ENCODE measurements around the gene ARIH2.
"Not testable (repeated sequence)": the region's sequence is repeated elsewhere in the genome, so short reads cannot be mapped to it uniquely, and the experiment has no call there.

ARIH2 gene

DNA sequence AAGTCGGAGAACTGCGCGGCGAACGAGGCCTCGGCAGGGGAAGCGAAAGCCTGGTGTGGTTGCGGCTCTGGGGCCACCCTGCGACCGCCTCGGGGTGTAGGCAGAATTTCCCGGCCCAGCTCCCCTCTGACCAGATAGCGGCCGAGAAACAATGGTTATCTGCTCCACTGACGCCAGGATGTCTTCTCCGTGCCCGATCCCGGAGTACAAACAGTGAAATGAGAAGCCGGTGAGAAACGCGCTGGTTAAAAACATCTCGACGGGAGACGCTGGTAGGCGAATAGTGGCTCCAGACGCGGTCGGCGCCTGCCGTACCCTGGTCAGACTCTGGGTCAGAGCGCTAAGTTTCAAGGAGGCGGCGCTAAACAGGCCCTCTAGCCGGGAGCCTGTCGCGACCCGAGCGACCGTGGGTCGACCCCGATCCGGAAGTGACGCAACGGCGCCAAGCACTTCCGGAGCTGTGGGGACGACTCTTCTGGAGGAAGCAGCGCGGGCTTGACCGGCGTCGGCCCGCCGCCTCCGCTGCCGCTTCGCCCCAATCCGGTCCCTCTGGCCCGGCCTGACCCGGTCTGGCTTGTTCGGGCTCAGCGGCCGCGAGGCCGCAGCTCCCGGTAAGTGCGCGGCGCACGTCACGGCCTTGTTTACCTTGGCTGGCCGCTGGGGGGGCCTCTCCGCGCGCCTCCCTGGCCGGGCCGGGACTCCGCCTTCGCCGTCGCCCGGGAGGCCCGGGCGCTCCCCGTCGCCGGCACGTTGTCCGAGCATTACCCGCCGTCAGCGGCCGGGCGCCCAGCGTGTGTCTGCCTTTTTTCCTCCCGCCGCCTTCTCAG, at the start of gene ARIH2:
ARIH2 (plus strand) TSS at position 455 of the 827 bp plus-strand sequence. CDS start 8,717 bp downstream, outside the sequence.
- peak; percentile 84 for DNase-seq

DNA sequence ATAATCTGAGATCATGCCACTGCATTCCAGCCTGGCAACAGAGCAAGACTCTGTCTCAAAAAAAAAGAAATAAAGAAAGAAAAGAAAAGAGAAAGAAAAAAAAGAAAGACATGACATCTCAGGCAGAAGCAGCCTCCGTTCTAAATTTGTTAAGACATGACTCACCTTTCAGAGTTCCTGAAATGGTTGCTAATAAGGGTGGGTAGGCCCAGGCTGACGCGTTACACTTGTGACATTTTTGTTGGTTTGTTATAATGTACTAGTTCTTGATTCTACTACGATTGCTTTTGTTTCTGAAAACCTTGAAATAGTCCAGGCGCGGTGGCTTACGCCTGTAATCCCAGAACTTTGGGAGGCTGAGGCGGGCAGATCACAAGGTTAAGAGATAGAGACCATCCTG, 41.0 kb upstream of the ARIH2 start:
- no peak for DNase-seq

DNA sequence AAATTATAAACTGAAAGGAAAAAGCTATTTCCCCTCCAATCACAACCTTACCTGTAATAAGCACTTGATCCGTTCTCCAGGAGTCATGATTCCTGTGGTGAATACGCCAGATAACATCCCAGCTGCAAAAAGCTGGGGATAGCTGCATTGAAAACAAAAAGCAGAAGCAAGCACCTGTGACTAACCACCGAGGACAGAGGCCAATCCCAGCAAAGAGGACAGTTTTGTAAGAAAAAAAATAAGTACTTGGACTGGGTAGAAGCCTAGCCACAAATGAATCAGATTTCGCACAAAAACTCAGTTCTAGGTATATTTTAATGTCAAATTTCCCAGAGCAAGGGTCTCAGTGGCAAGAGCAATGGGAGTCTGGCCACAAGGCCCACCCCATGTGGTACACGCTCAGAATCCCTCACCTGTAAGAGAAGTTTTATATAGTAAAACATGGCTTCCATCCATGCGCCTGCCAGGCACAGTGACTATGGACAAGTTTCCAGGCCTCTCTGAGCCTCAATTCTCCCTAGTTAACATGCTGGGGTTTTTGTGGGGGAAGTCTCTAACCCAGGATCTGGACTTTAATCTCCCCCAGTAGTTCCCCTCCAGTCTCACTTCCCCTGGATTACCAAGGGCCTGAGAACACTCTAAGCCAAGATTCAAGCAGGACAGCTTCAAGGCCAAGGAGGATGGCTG, 39.2 kb upstream of the ARIH2 start:
- DNase-seq, result no peak

DNA sequence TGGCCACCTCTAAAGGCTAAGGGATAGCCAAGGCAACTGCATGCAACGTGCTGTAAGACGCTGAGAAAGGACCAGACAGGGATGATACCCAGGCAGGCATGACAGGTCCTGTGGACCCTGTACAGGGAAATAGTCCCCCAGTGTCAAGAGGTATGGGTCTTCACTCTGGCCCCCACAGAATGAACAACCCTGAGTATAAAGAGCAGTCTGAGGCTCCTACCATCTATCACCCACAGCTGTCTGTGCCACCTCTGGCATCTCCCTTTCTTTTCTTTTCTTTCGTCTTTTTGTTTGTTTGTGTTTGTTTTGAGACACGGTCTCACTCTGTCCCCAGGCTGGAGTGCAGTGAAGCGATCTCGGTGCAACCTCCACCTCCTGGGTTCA, 38.7 kb upstream of the ARIH2 start:
- DNase-seq, result no peak

DNA sequence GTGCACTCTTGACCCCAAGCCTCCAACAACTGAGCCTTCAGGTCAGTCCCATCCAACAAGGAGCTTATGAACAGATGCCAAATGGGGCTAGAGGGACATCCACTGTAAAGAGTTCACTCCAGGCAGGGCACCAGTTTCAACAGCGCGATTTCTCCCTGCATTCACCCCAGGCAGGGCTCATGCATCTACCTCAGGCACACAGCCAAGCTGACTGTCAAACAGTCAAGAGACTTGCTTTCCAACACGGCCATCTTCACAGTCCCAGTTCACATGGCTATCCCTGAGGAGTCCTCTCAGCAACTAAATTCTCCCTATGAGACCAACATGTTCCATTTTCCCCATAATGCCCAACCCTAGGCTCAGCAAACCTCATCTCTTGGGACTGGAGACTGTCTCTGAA, 37.6 kb upstream of the ARIH2 start:
- no peak for DNase-seq

DNA sequence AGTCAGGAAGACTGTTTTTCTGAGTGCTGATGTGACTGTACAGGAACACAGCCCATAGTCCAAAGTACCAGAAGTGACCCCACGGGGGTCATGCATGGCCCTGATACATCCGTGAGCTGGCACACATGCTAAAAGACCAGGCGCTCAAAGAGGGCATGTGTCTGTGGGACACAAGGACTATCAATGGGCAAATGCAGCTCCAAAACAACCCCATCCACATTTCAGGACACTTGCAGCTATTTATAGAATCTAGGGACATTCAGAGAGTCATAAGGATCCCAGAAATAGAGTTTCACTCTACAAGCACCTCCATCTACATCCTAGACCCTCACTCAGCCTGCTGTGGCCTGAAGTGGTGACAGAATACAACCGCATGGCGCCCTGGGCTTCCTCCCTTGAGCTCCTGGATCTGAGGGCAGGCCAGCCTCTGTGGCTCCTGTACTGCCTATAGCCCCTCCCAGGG, 37.0 kb upstream of the ARIH2 start:
- DNase-seq, result no peak

DNA sequence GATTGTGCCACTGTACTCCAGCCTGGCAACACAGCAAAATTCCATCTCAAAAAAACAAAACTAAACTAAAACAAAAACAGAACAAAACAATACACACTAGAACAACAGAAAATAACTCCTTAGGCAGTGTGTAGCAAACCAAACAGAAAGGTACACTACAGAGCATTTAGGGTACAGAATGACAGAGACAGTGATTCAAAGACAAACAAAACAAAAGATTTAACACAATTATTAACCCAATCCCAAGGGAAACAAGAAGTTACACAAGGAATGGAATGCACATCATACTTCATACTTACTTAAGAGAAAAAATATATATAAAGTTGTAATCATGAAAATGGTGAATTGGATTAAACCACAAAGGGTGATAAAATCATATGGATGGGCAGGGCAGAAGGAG, 32.9 kb upstream of the ARIH2 start:
- DNase-seq, result no peak

DNA sequence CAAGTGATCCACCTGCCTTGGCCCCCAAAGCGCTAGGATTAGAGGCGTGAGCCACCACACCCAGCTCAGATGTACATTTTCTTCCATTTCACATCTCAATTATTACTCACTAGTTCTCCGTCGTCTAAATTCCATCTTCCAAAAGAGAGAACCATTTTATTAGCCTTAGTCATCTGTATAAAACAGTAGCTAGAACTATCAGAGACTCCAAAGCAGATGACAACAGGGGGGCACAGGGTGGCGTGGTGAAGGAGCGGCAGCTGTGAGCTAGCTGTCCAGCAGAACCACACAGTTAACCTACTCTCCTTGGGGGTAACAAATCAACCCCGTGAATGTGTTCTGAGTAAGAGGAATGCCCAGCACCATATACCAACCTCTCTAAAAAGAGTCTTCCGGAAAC, 27.0 kb upstream of the ARIH2 start:
- no peak for DNase-seq

DNA sequence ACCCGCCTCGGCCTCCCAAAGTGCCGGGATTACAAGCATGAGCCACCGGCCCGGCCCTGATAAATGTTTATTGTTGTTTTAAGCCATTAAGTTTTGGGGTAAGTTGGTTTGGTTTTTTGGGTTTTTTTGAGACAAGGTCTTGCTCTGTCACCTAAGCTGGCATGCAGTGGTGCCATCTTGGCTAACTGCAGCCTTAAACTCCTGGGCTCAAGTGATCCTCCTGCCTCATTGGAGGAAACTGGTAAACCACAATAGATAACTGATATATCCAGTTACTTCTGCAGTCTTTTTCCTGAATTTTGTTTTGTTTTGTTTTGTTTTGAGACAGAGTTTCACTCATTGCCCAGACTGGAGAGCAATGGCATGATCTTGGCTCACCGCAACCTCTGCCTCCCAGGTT, 24.1 kb upstream of the ARIH2 start:
- no peak for DNase-seq

DNA sequence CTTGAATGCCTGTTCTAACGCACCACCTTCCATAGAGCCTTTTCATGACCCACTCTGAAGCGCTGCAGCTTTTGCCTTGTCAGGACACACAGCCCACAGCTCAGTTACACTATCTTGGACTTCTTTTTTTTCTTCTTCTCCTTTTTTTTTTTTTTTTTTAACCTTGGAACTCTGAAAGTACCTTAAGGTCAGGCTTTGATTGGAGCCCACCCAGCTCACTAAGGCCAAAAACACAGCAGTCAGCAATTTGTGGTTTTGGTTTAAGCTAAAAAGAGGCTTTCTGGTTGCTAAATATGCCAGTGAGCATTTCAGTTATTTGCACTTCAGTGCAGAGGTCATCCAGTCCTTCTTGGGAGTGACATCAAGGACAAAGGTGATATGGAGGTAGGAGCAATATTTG, 21.7 kb upstream of the ARIH2 start:
- DNase-seq, result no peak

DNA sequence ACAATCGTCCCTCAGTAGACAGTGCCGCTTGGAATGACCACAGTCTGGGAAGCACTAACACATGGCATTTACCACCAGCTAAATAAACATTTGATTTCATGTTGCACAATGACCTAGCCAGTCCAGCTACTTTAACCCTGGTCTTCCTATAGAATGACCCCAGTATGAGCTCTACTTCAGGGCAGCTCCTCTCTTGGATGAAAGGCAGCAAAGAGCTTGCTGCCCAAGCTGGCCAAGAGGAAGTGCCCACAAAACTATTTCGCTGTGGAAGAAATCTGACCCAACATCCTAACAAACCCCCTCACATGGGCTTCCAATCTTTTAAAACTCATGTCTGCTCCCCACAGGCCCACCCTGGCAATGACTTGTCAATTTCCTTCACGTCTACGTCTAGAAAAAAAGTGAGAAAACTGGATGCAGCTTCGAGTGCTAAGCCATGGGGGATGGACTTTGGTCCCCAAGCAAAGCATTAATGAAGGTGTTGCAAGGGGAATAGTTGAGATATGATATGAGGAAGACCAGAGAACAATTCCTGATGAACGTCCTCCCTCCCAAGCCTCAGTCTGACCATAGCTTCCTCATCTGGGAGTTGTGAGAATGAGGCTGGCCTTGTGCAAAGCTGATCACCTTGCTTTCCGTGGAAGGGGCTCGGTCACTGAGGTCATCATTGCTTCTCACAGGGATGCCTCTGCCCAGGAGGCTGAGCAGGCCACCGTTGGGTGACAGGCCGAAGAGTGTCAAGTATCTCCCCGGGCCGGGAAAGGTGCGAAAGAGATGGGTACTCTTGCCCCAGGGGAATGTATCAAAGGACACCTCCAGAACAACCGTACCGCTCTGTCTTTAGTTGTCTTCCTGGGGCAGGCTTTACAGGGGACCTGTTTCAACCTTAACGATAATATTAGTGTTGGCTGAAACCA, 20.9 kb upstream of the ARIH2 start:
- DNase-seq, result no peak

DNA sequence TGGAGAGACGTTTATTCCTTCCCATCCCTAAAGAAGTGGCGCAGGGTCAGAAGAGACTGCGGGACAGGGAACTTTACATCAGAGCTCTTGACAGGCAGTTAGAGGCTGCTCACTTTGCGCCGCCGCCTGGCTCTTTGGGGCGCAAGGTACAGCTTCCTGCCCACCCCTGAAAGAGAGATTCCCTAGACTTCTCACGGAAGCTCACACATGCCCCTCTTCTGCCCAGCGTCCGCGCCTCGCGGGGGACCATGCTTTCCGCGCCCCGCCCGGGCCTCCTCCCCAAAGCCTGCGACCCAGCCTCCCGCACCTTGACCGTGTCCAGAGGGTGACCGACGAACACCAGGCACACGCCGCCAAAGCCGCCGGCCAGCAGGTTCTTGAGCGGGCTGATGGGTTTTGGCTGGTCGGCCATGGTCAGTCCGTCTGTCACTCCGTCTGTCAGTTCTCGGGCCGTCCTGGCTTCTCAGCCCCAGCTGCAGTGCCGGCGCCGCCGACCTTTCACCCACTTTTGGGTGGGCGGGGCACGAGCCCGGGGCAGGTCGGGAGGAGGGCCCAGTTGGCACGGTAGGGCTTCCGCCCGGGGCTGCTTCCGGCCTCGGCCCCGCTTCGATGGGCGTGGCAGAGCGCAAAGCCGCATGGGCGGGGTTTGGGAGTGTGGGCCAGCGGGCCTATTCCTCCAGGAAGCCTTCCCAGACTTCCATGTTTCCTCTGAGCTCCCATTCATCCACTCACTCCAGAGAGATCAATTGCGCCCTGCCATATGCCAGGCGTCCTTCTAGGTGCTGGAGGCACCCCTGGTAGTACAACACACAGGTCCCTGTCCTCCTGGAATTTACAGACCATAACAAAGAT, 20.0 kb upstream of the ARIH2 start, which contains the start of gene SLC25A20:
SLC25A20 (minus strand) TSS at position 500 of the 852 bp plus-strand sequence; CDS start at position 412, 88 bp downstream.
- peak; percentile 90 for DNase-seq

DNA sequence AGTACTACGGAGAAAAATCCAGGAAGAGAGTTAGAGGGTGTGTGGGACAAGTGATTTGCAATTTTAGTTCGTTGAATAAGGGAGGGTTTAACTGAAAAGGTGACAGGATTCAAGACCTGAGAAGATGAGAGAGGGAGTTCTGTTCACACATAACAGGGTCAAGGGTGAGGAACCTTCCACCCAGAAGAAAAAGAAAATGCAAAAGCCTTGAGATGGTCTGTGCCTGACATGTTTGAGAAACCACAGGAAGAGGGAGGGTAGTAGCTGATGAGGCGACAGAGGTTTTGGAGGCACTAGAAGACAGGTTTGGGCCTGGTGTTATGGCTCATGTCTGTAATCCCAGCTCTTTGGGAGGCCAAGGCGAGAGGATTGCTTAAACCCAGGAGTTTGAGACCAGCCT, 19.4 kb upstream of the ARIH2 start:
- peak; percentile 15 for DNase-seq

DNA sequence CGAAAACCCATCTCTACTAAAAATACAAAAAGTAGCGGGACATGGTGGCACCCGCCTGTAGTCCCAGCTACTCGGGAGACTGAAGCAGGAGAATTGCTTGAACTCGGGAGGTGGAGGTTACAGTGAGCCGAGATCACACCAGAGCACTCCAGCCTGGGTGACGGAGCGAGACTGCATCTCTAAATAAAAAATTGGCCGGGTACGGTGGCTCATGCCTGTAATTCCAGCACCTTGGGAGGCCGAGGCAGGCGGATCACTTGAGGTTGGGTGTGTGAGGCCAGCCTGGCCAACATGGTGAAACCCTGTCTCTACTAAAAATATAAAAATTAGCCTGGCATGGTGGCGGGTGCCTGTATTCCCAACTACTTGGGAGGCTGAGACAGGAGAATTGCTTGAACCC, 11.6 kb upstream of the ARIH2 start:
- DNase-seq, result not testable (repeated sequence)

DNA sequence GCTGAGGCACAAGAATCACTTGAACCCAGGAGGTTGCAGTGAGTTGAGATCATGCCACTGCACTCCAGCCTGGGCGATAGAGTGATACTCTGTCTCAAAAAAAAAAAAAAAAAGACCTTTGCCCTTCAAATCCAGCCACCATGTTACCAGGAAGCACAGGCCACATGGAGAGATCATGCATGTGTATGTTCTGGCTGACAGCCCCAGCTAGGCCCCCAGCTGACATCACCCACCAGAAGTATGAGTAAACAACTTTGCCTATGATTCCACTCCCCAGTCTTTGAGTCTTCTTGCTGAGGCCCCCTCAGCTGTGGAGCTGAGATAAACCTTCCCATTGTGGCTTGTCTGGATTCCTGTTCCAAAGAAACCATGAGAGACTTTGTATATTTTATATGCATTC, 3.3 kb upstream of the ARIH2 start:
- DNase-seq, result no peak

DNA sequence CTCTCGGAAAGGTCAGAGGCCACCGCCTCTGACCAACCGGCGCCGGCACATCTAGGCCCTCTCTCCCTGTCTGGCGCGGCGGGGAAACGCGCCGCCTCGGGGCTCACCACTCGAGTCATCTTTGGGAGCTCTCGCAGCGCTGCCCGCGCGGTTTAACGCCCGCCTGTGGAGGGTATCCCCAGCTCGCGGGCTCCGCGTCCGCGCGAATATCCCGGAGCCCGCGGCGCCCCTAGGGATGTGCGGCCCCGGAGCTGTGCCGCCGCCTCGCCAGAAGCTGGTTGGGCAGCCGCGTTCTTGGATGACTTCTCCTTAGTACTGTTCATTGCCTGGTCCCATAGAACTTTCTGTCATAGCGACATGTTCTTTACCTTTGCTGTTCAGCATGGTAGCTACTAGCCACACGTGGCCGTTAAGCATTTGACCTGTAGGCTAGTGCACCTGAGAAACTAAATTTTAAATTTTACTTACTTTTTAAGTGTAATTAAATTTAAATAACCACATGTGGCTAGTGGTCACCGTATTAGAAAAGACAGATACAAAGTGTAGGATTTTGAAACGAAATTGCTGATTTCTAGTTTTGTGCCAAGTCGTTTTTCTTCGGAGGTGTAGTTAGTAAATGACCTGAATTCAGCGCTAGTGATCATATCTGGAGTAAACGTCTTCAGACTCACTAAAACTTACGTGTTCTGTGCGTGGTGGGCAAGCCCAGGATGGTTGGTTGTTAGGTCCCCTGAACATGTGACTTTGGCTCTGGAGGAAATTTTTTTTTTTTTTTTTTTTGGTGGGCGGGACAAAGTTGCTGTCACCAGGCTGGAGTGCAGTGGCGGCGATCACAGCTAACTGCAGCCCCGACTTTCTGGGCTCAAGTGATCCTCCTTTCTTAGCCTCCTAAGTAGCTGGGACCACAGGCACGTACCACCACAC, 835 bp downstream of the ARIH2 start:
- peak; percentile 27 for DNase-seq

DNA sequence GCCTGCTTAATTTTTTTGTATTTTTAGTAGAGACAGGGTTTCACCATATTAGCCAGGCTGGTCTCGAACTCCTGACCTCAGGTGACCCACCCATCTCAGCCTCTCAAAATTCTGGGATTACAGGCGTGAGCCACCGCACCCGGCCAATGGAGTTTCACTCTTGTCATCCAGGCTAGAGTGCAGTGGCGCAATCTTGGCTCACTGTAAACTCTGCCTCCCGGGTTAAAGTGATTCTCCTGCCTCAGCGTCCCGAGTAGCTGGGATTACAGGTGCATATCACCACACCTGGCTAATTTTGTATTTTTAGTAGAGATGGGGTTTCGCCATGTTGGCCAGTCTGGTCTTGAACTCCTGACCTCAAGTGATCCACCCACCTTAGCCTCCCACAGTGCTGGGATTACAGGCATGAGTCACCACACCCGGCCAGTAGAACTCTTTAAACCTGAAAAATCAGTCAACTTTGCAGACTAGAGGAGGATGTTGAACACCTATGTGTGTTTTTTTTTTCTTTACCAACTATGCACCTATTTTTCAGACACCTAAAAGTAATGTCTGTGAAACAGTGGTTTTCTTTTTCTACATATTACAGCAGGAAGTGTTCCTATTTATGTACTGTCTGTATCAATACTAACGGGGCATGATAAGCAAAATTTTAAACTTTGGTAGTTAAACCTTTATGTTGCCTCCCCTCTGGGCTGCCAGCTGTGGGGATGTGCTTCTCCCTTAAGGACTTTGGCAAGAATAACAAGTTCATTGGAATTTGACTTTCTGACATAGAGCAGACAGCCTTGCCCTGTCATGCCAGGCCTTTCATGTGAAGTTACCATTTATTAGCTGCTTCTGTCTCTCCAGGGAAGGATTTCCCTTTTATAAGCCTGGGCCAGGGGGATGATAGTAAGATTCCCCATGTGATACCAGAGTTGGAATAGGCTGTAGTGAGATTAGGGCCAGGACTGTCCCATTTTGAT, 8.1 kb downstream of the ARIH2 start:
- DNase-seq, result no peak

DNA sequence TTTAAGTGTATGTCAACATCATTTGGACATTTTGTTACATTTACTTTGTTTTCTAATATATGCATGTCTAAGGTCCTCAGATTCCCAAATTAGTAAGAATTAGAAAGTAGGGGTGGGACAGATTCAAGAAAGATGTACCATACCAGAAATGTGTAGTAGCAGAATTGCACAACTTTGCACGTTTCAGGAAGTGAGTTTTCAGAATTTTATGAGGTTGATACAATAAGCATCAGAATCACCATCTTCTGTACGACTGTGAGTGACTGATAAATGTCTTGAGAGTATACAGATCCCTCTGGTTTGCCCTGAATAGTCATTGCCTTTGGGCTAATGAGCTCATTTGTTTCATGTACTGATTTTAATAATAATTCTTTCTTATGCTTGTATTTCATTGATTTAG, 9.3 kb downstream of the ARIH2 start:
- DNase-seq, result no peak

DNA sequence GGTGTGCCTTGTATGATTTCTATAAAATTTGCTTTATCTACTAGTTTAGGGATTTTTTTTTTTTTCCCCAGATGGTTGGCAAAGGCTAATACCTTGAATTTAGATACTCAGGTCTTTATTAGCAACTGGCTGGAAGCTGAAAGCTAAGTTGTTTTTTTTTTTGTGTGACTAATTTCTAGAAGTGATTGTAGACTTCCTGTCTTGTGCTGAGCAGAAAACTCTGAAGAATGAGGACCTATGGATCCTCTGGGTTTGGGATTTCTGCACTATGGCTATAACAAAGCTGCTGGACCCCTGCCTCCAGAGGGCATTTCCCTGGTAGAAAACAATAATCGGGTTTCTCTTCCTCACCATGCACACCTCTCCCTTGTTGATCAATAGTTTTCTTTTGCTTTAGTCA, 10.0 kb downstream of the ARIH2 start:
- DNase-seq, result no peak
